ENCODE data around the gene ZBTB16. TPM values are rescaled to one million over a fixed set of nuclear protein-coding genes. Genes with fewer than 3 reads are reported as not detected.

ZBTB16 gene
- total RNA-seq, 1 donor from 2014 or later = 0.54 TPM

- Mint-ChIP-seq H3K4me1 (ENCODE audit: unreplicated experiment) (peaks cover 4% of the 10 kb centered on the region), H3K4me3 (ENCODE audit: unreplicated experiment) (no peak overlapping the region), H3K9me3 (ENCODE audit: unreplicated experiment) (no peaks in the 10 kb centered on the region), H3K27me3 (ENCODE audit: unreplicated experiment) (peaks cover 3% of the 10 kb centered on the region), H3K27ac (ENCODE audit: unreplicated experiment) (no peak overlapping the region), H3K36me3 (ENCODE audit: low read depth, unreplicated experiment) (no peaks in the 10 kb centered on the region)
- TF ChIP-seq CTCF (IDR thresholded peaks at IDR 0.05; ENCODE audit: unreplicated experiment) = no peak
- DNase-seq (ENCODE audit: low spot score) = no peak
Observed at GRCh38 chr11:114243461-114244372, 184.2 kb downstream of the ZBTB16 start.

GRCh38 chr11:114244726-114245394 is 185.3 kb downstream of the ZBTB16 start:
- no peak for TF ChIP-seq CTCF (IDR thresholded peaks at IDR 0.05; ENCODE audit: unreplicated experiment)
- no peaks in the 10 kb centered on the region for H3K36me3 Mint-ChIP-seq (ENCODE audit: low read depth, unreplicated experiment)
- DNase-seq (ENCODE audit: low spot score) = no peak
- H3K27ac Mint-ChIP-seq (ENCODE audit: unreplicated experiment) = no peak overlapping the region
- no peaks in the 10 kb centered on the region for H3K9me3 Mint-ChIP-seq (ENCODE audit: unreplicated experiment)
- H3K4me1 Mint-ChIP-seq (ENCODE audit: unreplicated experiment) = peaks cover 3% of the 10 kb centered on the region
- H3K27me3 Mint-ChIP-seq (ENCODE audit: unreplicated experiment) = peaks cover 4% of the 10 kb centered on the region
- no peak overlapping the region for H3K4me3 Mint-ChIP-seq (ENCODE audit: unreplicated experiment)

GRCh38 chr11:114246321-114247069 is 187.0 kb downstream of the ZBTB16 start:
- no peak overlapping the region for H3K4me3 Mint-ChIP-seq (ENCODE audit: unreplicated experiment)
- no peak for DNase-seq (ENCODE audit: low spot score)
- H3K9me3 Mint-ChIP-seq (ENCODE audit: unreplicated experiment) = no peaks in the 10 kb centered on the region
- TF ChIP-seq CTCF (IDR thresholded peaks at IDR 0.05; ENCODE audit: unreplicated experiment) = no peak
- H3K27me3 Mint-ChIP-seq (ENCODE audit: unreplicated experiment) = peaks cover 4% of the 10 kb centered on the region
- no peaks in the 10 kb centered on the region for H3K36me3 Mint-ChIP-seq (ENCODE audit: low read depth, unreplicated experiment)
- peaks cover 4% of the 10 kb centered on the region for H3K4me1 Mint-ChIP-seq (ENCODE audit: unreplicated experiment)
- H3K27ac Mint-ChIP-seq (ENCODE audit: unreplicated experiment) = no peak overlapping the region

- no peak for DNase-seq (ENCODE audit: low spot score)
- H3K4me3 Mint-ChIP-seq (ENCODE audit: unreplicated experiment) = no peak overlapping the region
- no peak for TF ChIP-seq CTCF (IDR thresholded peaks at IDR 0.05; ENCODE audit: unreplicated experiment)
- no peak overlapping the region for H3K27ac Mint-ChIP-seq (ENCODE audit: unreplicated experiment)
- no peaks in the 10 kb centered on the region for H3K9me3 Mint-ChIP-seq (ENCODE audit: unreplicated experiment)
- H3K36me3 Mint-ChIP-seq (ENCODE audit: low read depth, unreplicated experiment) = no peaks in the 10 kb centered on the region
- H3K4me1 Mint-ChIP-seq (ENCODE audit: unreplicated experiment) = peaks cover 11% of the 10 kb centered on the region
- H3K27me3 Mint-ChIP-seq (ENCODE audit: unreplicated experiment) = peaks cover 1% of the 10 kb centered on the region
Observed at GRCh38 chr11:114247070-114247789, 187.7 kb downstream of the ZBTB16 start.

Measured in endothelial cell (in vitro differentiated cells).